Measurements from ENCODE around the gene LAG3.

GRCh38 chr12:6778574-6779550 is 6.5 kb downstream of the LAG3 start:
- TF ChIP-seq CEBPB (IDR thresholded peaks at IDR 0.05; ENCODE audit: low read depth) (no peak), CTCF (IDR thresholded peaks at IDR 0.05 in 2 of 3, conservative IDR thresholded peaks at IDR 0.05 in 1 of 3; ENCODE audit: borderline replicate concordance in 1 of 3, insufficient read depth in 1 of 3, low read depth in 2 of 3, low read length in 2 of 3) (peak; percentile 95), SP1 (IDR thresholded peaks at IDR 0.05; ENCODE audit: low read depth) (no peak), REST (IDR thresholded peaks at IDR 0.05; ENCODE audit: low read depth) (no peak), POLR2A (IDR thresholded peaks at IDR 0.05; ENCODE audit: borderline replicate concordance, extremely low read depth, insufficient read depth, insufficient read length) (no peak), EZH2phosphoT487 (IDR thresholded peaks at IDR 0.05; ENCODE audit: borderline replicate concordance) (no peak), SIN3A (IDR thresholded peaks at IDR 0.05; ENCODE audit: low read depth) (no peak), POLR2AphosphoS5 (IDR thresholded peaks at IDR 0.05; ENCODE audit: low read depth, low read length) (no peak; the same call in 1 of the 2 replicates), EZH2 (IDR thresholded peaks at IDR 0.05) (no peak), YY1 (IDR thresholded peaks at IDR 0.05; ENCODE audit: extremely low read depth, insufficient replicate concordance, low read depth, low read length) (peak; percentile 62), FOSL1 (IDR thresholded peaks at IDR 0.05; ENCODE audit: low read depth) (no peak), RAD21 (IDR thresholded peaks at IDR 0.05; ENCODE audit: low read depth) (peak; percentile 99)

Measured in HCT116 (cell line).